Dermis blood vessel endothelial cell (primary cell): Measurements from ENCODE around the gene CYB5B. TPM values are rescaled to one million over a fixed set of nuclear protein-coding genes. Genes with fewer than 3 reads are reported as not detected.
A peak's percentile ranks its signal among the peaks of the same experiment; 100 is the strongest.
"Not testable (repeated sequence)": the region's sequence is repeated elsewhere in the genome, so short reads cannot be mapped to it uniquely, and the experiment has no call there.

Experiments used
- DNase-seq: peaks from one replicate; pipeline ENCODE4 v3.0.0; 2010
- total RNA-seq: library from RNA; depleted of rRNA; stranded (reverse); fragments of >200 nt; gene quantifications from 2 replicates; pipeline ENCODE4 v1.2.3, GENCODE V29; 2014

CYB5B gene
- total RNA-seq, 1 donor from 2014 or later: 77.8 TPM

DNA sequence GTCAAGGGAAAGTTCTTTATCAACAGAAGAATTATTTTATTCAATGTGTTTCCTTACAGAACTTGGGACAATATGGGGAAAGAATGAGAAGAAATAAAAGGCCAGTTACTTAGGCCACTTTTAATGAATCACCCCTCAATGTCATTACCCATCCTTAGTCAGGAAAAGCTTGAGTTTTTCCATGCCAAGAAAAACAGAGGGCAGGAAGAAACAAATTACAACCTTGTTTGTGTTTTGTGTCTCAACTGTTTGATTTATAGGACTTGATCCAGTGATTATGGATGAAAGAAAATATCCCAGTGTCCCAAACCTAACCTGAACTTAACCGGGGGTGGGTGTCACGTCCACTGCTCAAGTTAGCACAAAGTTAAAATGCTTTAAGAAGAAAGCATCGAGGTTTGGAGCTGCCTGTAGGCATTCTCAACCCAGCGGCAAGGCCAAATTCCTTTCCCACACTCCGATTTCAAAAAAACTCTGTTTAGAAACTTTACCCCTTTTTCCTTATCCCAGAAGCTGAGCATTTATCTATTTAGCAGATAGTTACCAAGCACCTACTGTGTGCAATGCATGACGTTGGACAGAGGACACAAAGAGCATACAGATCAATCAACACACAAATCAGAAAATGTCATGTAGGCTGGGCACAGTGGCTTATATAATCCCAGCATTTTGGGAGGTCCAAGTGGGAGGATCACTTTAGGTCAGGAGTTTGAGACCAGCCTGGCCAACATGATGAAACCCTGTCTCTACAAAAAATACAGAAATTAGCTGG, 14.0 kb upstream of the CYB5B start:
- DNase-seq: peak; percentile 89

- no peak for DNase-seq
These were observed 13.1 kb upstream of the CYB5B start for GRCh38 chr16:69411064-69411985.

- DNase-seq: peak; percentile 60
These were observed 12.1 kb upstream of the CYB5B start for GRCh38 chr16:69412287-69412686.

DNA sequence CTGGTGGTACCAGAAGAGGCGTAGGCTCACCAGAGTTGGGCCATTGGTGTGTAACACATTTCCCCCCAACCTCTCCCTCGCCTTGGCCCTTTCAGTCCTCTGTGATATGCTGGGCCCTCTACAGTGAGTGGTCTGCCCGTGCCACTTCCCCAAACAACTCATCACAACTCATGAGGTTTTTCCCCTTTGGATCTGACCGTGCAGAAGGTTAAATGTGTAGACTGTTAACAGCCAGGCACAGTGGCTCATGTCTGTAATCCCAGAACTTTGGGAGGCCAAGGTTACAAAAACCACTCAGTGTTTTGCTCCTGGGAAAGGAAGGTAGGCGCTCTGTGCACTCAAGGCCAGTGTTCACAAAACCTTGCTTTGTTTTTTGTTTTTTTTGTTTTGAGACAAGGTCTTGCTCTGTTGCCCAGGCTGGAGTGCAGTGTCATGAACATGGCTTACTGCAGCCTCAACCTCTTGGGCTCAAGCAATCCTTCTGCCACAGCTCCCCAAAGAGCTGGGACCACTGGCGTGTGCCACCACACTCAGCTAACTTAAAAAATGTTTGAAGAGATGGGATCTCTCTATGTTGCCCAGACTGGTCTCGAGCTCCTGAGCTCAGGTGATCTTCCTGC, 11.3 kb upstream of the CYB5B start:
- DNase-seq: no peak

- DNase-seq: peak; percentile 55
These were observed 6.8 kb upstream of the CYB5B start for GRCh38 chr16:69417520-69418199.

DNA sequence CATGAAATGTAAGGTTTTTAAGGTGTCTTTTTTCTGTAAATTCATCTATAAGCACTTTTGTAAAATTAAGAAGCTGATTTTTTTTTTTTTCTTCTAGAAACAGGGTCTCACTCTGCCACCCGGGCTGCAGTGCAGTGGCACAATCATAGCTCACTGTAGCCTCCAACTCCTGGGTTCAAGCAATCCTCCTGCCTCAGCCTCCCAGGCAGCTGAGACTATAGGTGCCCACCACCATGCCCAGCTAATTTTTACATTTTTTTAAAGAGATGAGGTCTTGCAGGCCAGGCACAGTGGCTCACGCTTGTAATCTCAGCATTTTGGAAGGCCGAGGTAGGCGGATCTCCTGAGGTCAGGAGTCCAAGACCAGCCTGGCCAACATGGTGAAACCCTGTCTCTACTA, 4.5 kb upstream of the CYB5B start:
- no peak for DNase-seq

DNA sequence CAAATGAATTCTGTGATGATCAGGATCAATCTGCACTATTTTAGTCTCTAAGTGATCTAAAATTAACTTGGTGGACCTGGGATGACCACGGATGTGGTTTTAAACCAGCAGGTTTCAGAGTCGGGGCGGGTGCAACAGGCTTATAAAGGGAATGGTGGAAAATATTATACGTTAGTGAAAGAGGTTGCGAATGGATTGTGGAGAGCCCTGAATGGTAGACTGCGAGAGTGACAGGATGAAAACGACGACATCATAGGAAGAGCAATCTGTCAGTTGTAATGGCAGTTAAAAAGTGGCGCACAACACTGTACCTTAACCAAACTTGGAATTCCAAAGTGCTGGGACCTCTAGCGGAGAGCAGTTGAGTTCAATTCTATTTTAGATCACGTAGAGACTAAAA, 1.2 kb upstream of the CYB5B start:
- no peak for DNase-seq

- DNase-seq: peak; percentile 28
These were observed 741 bp downstream of the CYB5B start for GRCh38 chr16:69424935-69425784.

DNA sequence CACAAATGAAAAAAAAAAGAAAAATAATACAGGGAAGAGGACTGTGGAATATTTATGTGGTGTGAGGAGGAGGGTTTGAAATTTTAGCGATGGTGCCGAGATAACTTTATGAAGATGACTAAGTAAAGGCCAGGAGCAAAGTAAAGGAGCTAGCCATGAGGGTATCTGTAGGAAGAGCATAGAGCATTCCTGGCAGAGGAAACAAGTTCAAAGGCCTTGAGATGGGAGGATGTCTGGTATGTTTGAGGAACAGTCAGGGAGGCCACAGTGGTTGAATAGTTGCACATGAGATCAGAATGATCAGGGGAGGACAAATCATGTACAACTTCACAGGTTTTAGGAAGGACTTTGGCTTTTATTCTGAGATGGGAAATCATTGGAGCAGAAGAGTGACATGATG, 4.2 kb downstream of the CYB5B start:
- no peak for DNase-seq

GRCh38 chr16:69429058-69429640, 4.7 kb downstream of the CYB5B start:
- DNase-seq: not testable (repeated sequence)

GRCh38 chr16:69431948-69432468, 7.6 kb downstream of the CYB5B start:
- DNase-seq: no peak

- DNase-seq: no peak
These were observed 9.6 kb downstream of the CYB5B start for GRCh38 chr16:69434066-69434465.

GRCh38 chr16:69435977-69436820, 11.8 kb downstream of the CYB5B start:
- DNase-seq: peak; percentile 28

DNA sequence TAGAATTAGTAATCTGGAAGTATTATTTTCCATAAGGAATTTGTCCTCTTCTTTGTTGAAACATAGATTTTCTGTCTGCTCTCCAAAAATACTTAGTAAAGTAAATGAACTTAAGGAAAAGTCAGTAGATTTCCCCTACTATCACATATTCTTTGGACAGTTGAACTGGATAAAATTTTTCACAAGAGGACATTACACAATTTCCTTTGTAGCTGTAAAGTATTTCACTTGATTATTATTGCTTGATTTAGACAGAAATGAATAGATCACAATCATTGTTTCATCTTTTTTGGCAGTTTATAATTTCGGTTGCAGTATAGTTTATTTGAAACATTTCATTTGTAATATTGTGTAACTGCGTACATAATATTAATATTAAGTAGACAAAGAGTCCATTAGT, 12.5 kb downstream of the CYB5B start:
- DNase-seq: no peak

DNA sequence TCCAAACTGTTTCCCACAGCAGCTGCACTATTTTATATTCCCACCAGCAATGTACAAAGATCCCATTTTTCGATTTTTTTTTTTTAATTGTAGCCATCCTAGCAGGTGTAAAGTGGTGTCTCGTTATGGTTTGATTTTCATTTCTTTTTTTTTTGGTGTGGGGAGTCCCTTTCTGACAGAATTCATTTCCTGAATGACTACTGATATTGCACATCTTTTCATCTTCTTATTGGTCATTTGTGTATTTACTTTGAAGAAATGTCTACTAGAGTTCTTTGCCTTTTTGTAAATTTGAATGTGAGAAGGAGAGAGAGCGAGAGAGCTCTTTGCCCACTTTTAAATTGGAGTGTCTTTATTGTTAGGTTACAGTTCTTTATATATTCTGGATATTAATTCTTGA, 14.0 kb downstream of the CYB5B start:
- no peak for DNase-seq

DNA sequence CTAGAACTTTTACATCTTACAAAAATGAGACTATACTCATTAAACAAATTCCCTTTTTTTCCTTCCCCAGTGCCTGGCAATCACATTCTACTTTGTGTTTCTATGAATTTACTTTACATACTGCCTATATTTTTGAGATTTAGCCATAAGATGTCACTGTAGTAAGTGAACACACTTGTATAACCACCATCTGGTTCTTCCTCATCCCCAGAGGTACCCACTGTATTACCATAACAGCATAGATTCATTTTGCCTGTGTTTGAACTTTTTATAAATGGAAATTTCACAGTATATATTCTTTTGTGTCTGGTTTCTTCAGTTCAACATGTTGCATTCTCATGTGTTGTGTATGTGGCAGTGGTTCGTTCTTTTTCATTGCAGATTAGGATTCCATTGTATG, 15.8 kb downstream of the CYB5B start:
- no peak for DNase-seq

- DNase-seq: not testable (repeated sequence)
These were observed 16.6 kb downstream of the CYB5B start for GRCh38 chr16:69441030-69441429.

DNA sequence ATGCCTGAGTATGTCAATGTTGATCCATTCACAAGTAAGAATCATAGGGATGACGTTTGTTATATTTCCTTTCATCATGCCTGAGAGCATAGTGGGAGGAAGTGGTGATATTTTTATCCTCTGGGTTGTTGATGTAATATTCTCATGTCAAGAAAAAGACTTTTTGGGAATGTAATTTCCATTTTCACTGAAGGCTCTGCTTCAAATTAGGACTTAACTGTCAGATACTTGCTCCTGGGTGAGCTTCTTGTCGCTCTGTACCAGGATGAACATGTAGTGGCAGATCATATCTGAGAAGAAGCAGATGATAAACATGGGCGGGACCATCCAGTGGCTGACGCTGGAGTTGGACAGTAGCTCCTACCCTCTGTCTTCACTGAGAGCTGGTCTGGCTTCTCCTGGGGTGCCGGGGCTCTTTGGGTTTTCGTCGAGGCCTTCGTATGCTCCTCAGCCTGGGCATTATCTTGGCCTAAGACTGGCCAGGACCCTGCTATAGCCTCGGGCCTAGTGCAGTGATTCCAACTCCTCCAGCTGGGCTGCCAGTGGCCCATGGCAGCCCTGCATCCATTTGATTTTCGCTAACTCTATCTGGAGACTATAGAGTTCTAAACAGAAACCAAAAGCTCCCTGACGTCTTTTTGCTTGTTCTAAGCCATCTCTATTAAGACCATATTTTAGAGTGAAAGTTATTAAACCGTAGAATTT, 19.7 kb downstream of the CYB5B start:
- DNase-seq: peak; percentile 57

DNA sequence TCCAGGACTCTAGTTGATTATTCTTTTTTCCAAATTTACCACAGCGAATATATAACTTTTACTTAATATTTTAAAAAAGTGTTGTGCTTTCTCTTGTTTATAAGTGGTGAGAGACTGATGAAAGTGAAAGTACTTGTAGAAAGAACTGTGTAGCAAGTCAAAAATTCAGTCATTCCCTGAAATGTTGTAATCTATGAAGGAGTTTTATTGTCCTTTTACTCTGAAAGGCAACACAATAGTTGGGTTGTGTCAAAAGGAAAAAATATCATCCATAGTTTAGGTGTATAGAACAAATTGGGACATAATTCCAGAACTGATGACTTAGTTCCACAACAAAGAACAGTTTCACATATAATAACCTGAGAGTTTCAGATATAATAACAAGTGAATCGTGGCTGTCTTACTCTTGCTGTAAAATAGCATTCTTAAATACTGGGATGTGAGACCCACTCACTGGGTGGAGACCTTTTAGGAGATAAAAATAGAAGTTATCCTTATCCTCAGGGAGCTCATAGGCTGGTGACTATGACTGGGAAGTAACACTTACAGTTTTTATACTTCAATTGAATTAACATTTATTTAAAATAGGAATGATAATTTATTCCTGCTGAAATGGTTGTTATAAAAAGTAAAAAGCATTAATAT, 20.6 kb downstream of the CYB5B start:
- no peak for DNase-seq
